Measurements from ENCODE around the gene SERINC1. TPM values are rescaled to one million over a fixed set of nuclear protein-coding genes. Genes with fewer than 3 reads are reported as not detected.
"Not testable (repeated sequence)": the region's sequence is repeated elsewhere in the genome, so short reads cannot be mapped to it uniquely, and the experiment has no call there.

The SERINC1 gene
- total RNA-seq = 51.3 and 52.0 TPM in 2 replicates

DNA sequence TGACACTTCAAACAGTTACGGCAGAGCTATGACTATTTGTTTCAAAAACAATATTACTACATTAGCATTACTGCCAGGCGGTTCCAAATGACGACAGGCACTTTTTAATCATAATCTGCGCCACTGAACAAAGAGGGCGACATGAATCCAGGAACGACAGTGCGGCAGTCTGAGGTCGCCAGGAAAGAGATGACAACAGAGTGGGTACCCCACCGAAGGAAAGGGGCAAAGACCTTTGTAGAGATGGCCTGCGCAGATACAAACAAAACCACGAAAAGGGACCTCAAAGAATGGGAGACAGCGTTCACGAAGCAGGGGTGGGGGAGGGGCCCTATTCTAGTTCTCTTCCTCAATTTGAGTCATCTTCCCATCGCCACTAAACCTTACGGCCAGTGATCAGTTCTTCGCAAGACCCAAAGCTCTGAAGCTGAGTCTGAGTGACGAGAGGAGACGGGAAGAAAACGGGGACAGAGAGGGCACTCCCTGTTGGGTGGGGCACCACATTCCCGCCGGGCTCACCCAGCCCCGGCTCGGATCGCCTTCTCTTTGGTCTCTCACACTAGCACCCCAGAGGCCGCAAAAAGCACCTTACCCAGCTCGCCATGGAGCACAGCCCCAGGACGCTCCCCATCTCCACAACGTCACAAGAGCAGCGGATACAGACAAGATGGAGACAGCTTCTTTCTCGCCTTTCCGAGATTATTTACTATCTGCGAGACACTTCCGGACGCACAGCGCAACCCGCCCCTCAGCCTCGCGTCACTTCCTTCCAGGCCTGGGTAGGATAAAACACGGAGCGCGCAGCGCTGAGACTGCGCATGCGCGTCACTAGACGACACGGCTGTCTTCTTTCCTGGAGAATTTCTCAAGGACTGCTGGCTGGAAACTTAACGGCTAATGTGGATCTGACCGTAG, at the start of gene SERINC1:
Gene SERINC1 (minus strand): TSS at position 701 of the 915 bp plus-strand sequence. CDS start 70 bp downstream, at position 631.
- TF ChIP-seq, protein P1, sequence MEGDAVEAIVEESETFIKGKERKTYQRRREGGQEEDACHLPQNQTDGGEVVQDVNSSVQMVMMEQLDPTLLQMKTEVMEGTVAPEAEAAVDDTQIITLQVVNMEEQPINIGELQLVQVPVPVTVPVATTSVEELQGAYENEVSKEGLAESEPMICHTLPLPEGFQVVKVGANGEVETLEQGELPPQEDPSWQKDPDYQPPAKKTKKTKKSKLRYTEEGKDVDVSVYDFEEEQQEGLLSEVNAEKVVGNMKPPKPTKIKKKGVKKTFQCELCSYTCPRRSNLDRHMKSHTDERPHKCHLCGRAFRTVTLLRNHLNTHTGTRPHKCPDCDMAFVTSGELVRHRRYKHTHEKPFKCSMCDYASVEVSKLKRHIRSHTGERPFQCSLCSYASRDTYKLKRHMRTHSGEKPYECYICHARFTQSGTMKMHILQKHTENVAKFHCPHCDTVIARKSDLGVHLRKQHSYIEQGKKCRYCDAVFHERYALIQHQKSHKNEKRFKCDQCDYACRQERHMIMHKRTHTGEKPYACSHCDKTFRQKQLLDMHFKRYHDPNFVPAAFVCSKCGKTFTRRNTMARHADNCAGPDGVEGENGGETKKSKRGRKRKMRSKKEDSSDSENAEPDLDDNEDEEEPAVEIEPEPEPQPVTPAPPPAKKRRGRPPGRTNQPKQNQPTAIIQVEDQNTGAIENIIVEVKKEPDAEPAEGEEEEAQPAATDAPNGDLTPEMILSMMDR (IDR thresholded peaks at IDR 0.05) = no peak
- ATAC-seq (ENCODE audit: low read depth) (peak; percentile 95), DNase-seq (peak; percentile 83)
- CTCF ChIA-PET = interaction anchor here (1.7 to 2.6 kb wide), 2 partner anchors 20 to 59 kb away, joined by 6 to 17 read pairs; no protein-coding TSS in a partner anchor
- Mint-ChIP-seq H3K4me1 (peaks cover 48% of the 10 kb centered on the region), H3K4me3 (peak within 1 kb of the TSS; percentile 99), H3K27ac (peak within 1 kb of the TSS; percentile 99), H3K9me3 (no peaks in the 10 kb centered on the region), H3K27me3 (no peaks in the 10 kb centered on the region), H3K36me3 (ENCODE audit: low read depth) (peaks cover 24% of the 10 kb centered on the region)
- intact Hi-C loops (cut with micrococcal nuclease) = loop anchor here (1.0 kb wide), 4 partner anchors 14 to 1137 kb away; partner anchors contain the start of genes HSF2 and TBC1D32
- POLR2A ChIA-PET = interaction anchor here (0.9 to 2.6 kb wide), 8 partner anchors 11 to 1137 kb away, joined by 3 to 16 read pairs (median 5); partner anchors contain the start of genes HSF2 and TBC1D32

GRCh38 chr6:122511193-122511924, 39.8 kb upstream of the SERINC1 start:
- no peaks in the 10 kb centered on the region for H3K36me3 Mint-ChIP-seq (ENCODE audit: low read depth)
- intact Hi-C loops (cut with micrococcal nuclease) = no loop called here
- H3K27me3 Mint-ChIP-seq = no peaks in the 10 kb centered on the region
- DNase-seq (no peak), ATAC-seq (ENCODE audit: low read depth) (no peak)
- CTCF ChIA-PET = interaction anchor here (1.1 kb wide), 1 partner anchor 19 kb away, joined by 3 read pairs; no protein-coding TSS in a partner anchor
- no peaks in the 10 kb centered on the region for H3K4me1 Mint-ChIP-seq
- peaks cover 10% of the 10 kb centered on the region for H3K9me3 Mint-ChIP-seq
- TF ChIP-seq, protein P1 (IDR thresholded peaks at IDR 0.05) = no peak
- POLR2A ChIA-PET = no interaction called here
- no peak overlapping the region for H3K27ac Mint-ChIP-seq
- no peak overlapping the region for H3K4me3 Mint-ChIP-seq

- ATAC-seq (ENCODE audit: low read depth); intact Hi-C loops (cut with micrococcal nuclease); POLR2A ChIA-PET; H3K4me3 Mint-ChIP-seq; DNase-seq; H3K27ac Mint-ChIP-seq; H3K4me1 Mint-ChIP-seq; H3K27me3 Mint-ChIP-seq; CTCF ChIA-PET; H3K36me3 Mint-ChIP-seq (ENCODE audit: low read depth): not testable (repeated sequence)
- H3K9me3 Mint-ChIP-seq = peaks cover 36% of the 10 kb centered on the region
Observed at GRCh38 chr6:122505170-122505569, 33.6 kb upstream of the SERINC1 start.

DNA sequence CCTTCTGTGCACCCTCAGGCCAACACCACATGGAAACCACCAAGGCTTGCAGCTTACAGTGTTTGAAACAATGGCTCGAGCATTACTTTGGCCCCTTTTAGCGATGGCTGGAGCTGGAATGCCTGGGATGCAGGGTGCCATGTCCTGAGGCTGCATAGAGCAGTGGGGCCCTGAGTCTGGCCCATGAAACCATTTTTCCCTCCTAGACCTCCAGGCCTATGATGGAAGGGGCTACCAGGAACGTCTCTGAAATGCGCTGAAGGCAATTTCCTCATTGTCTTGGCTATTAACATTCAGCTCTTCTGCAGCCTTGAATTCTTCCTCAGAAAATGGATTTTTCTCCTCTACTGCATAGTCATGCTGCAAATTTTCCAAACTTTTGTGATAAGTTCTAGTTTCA, 29.9 kb upstream of the SERINC1 start:
- TF ChIP-seq, protein P1 (IDR thresholded peaks at IDR 0.05) = no peak
- Mint-ChIP-seq H3K27me3 (peaks cover 5% of the 10 kb centered on the region), H3K27ac (no peak overlapping the region), H3K4me1 (no peaks in the 10 kb centered on the region), H3K4me3 (no peak overlapping the region), H3K36me3 (ENCODE audit: low read depth) (peaks cover 6% of the 10 kb centered on the region), H3K9me3 (peaks cover 41% of the 10 kb centered on the region)
- ChIA-PET CTCF (no interaction called here), POLR2A (no interaction called here)
- intact Hi-C loops (cut with micrococcal nuclease) = no loop called here
- DNase-seq (no peak), ATAC-seq (ENCODE audit: low read depth) (no peak)

DNA sequence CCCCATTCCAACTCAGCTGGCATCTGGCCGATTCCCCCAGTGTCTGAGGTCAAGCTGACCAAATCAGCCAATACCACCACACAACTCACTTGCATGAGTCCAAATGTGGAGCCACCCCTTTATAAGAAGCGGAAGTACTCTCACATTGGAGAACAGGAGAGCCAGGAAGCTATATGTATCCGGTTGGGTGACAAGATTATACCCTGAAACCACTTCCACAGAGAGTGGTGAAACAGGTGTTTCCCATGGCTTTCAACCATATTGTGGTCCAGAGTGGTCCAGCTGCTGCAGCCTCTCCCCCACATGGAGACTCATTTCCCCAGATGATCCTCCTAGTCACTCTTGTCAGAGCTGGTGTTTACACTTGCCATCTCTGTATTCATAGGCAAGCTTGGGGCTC, 24.0 kb upstream of the SERINC1 start:
- CTCF ChIA-PET = interaction anchor here (3.0 kb wide), 1 partner anchor 35 kb away, joined by 17 read pairs; no protein-coding TSS in a partner anchor
- Mint-ChIP-seq H3K27me3 (peaks cover 5% of the 10 kb centered on the region), H3K4me1 (peaks cover 12% of the 10 kb centered on the region), H3K27ac (no peak overlapping the region), H3K36me3 (ENCODE audit: low read depth) (peaks cover 1% of the 10 kb centered on the region), H3K9me3 (peaks cover 17% of the 10 kb centered on the region), H3K4me3 (no peak overlapping the region)
- no peak for ATAC-seq (ENCODE audit: low read depth)
- POLR2A ChIA-PET = no interaction called here
- no peak for DNase-seq
- intact Hi-C loops (cut with micrococcal nuclease) = no loop called here
- TF ChIP-seq, protein P1 (IDR thresholded peaks at IDR 0.05) = no peak
